DND-41 (cell line): ENCODE measurements around the gene RPH3AL.
"Not testable (repeated sequence)": the region's sequence is repeated elsewhere in the genome, so short reads cannot be mapped to it uniquely, and the experiment has no call there.

Source experiments
- ATAC-seq: fragments of 200-7000 bp; cut with Tn5 transposase; 3 replicates; pipeline ENCODE4 v1.9.1; 2021; ENCODE audit warnings: low read depth; ENCODE audit not compliant: insufficient read depth
- DNase-seq: peaks from one replicate; pipeline ENCODE4 v3.0.0-alpha.2; 2020
- H2AFZ ChIP-seq: 2 replicates; pipeline ENCODE4 v1.6.0; 2012; ENCODE audit warnings: low read depth, low read length
- H3K27ac ChIP-seq: 2 replicates; pipeline ENCODE4 v1.5.1; 2012; ENCODE audit warnings: low read length, inconsistent platforms
- H3K27me3 ChIP-seq: fragments of 200-600 bp; sonication (generic); 2 replicates; pipeline ENCODE4 v1.6.0; 2012; ENCODE audit warnings: low read length, mild to moderate bottlenecking, inconsistent platforms; ENCODE audit not compliant: insufficient read depth, poor library complexity
- H3K36me3 ChIP-seq: 2 replicates; pipeline ENCODE4 v1.5.1; 2012; ENCODE audit warnings: low read length, inconsistent platforms; ENCODE audit not compliant: insufficient read depth
- H3K4me1 ChIP-seq: 2 replicates; pipeline ENCODE4 v1.5.1; 2012; ENCODE audit warnings: mild to moderate bottlenecking, low read length; ENCODE audit not compliant: insufficient read depth
- H3K4me2 ChIP-seq: 2 replicates; pipeline ENCODE4 v1.6.0; 2012; ENCODE audit warnings: mild to moderate bottlenecking, moderate library complexity, low read length, inconsistent platforms; ENCODE audit not compliant: insufficient read depth
- H3K4me3 ChIP-seq, 2 experiments: fragments of 200-600 bp in 1 of 2; shearing (Covaris generic) in 1 of 2; 2 replicates each; pipeline ENCODE4 v1.5.1; 2012 to 2016; ENCODE audit warnings: inconsistent platforms in 2 of 2, low read length in 2 of 2, mild to moderate bottlenecking in 2 of 2, low read depth in 1 of 2, moderate library complexity in 1 of 2
- H3K79me2 ChIP-seq: 2 replicates; pipeline ENCODE4 v1.6.0; 2012; ENCODE audit warnings: low read length, inconsistent platforms; ENCODE audit not compliant: insufficient read depth
- H3K9ac ChIP-seq: 2 replicates; pipeline ENCODE4 v1.6.0; 2012; ENCODE audit warnings: low read depth, mild to moderate bottlenecking, inconsistent platforms, low read length, moderate library complexity
- H3K9me3 ChIP-seq: 2 replicates; pipeline ENCODE4 v1.5.1; 2012; ENCODE audit warnings: low read length, moderate library complexity, mild to moderate bottlenecking, inconsistent platforms; ENCODE audit not compliant: insufficient read depth, severe bottlenecking
- H4K20me1 ChIP-seq: 2 replicates; pipeline ENCODE4 v1.6.0; 2012; ENCODE audit warnings: low read length; ENCODE audit not compliant: insufficient read depth
- EZH2 ChIP-seq: IDR thresholded peaks from 3 replicates; pipeline ENCODE4 v1.6.1; 2012; ENCODE audit warnings: borderline replicate concordance, low read depth, mild to moderate bottlenecking, moderate library complexity, low read length, inconsistent platforms; ENCODE audit not compliant: severe bottlenecking
- TF ChIP-seq, protein P1 (sequence below): IDR thresholded peaks from 2 replicates; pipeline ENCODE4 v1.5.1; 2012; ENCODE audit warnings: borderline replicate concordance, low read length, moderate library complexity, mild to moderate bottlenecking; ENCODE audit not compliant: poor library complexity, severe bottlenecking; ENCODE audit errors: extremely low read depth

Gene RPH3AL

DNA sequence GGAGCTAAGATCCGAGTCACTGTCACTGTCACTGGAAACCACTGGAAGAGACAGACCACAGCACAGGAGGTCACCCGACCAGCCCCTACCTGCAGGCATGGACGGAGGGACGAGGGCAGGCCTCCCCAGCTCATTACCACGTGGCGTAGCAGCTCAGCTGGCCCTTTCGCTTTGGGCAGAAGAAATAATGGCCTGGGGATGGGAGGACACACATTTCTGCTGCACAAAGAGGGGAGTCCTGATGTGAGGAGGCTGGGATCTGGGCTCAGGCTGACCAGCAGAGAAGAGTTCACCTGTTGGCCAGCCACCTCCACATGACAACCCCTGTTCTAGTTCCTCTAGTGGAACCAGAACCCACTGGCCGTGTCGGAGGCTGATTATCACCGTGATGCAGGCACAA, 132.9 kb downstream of the RPH3AL start:
- Histone ChIP-seq H3K79me2 (no peaks in the 10 kb centered on the region), H4K20me1 (no peaks in the 10 kb centered on the region; the same call in 1 of the 2 replicates), H3K4me2 (no peak overlapping the region), H3K4me1 (no peaks in the 10 kb centered on the region), H3K36me3 (no peaks in the 10 kb centered on the region), H3K27ac (no peak overlapping the region), H2AFZ (no peak overlapping the region), H3K9me3 (no peaks in the 10 kb centered on the region), H3K4me3 (no peak overlapping the region), H3K9ac (no peak overlapping the region), H3K27me3 (no peaks in the 10 kb centered on the region)
- no peak for ATAC-seq
- DNase-seq = no peak
- TF ChIP-seq, protein P1, sequence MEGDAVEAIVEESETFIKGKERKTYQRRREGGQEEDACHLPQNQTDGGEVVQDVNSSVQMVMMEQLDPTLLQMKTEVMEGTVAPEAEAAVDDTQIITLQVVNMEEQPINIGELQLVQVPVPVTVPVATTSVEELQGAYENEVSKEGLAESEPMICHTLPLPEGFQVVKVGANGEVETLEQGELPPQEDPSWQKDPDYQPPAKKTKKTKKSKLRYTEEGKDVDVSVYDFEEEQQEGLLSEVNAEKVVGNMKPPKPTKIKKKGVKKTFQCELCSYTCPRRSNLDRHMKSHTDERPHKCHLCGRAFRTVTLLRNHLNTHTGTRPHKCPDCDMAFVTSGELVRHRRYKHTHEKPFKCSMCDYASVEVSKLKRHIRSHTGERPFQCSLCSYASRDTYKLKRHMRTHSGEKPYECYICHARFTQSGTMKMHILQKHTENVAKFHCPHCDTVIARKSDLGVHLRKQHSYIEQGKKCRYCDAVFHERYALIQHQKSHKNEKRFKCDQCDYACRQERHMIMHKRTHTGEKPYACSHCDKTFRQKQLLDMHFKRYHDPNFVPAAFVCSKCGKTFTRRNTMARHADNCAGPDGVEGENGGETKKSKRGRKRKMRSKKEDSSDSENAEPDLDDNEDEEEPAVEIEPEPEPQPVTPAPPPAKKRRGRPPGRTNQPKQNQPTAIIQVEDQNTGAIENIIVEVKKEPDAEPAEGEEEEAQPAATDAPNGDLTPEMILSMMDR = no peak
- TF ChIP-seq EZH2 = no peak

DNA sequence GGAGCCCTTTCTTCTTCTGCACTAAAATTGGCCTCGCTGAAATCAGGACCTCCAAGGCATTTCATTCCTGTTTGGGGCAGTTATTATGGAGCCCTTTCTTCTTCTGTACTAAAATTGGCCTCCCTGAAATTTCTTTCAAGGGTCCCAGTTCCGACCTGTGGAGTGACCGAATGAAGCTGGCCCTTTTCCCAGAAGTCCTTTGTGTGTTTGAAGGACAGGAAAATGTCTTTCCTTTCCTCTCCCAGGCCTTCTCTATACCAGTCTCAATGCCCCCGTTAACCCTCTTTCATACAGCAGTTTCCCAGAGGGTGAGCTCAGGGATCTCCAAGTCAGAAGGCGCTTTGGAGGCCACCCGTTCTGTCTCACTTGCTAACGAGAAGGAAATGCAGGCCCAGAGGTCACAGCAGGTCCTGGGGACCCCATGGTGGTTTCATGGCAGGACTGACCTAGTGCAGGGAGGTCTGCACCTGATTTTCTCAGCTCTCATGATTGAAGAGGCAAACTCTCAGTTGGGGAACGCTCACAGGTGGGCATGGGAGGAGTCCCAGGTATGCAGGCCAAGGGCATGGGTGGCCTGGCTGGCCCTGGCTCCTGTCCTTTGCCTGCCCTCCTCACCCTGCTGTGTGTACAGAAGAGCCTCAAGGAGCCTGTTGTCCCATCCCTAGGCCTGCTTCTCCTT, 134.0 kb downstream of the RPH3AL start:
- H3K9me3 ChIP-seq = no peaks in the 10 kb centered on the region
- H3K36me3 ChIP-seq = no peaks in the 10 kb centered on the region
- no peak overlapping the region for H3K9ac ChIP-seq
- no peaks in the 10 kb centered on the region for H4K20me1 ChIP-seq
- H3K4me3 ChIP-seq = no peak overlapping the region
- H3K4me2 ChIP-seq = no peak overlapping the region
- no peaks in the 10 kb centered on the region for H3K4me1 ChIP-seq
- TF ChIP-seq EZH2 = no peak
- TF ChIP-seq, protein P1 = no peak
- no peak for DNase-seq
- H3K79me2 ChIP-seq = no peaks in the 10 kb centered on the region
- H3K27me3 ChIP-seq = no peaks in the 10 kb centered on the region
- H3K27ac ChIP-seq = no peak overlapping the region
- no peak for ATAC-seq
- H2AFZ ChIP-seq = no peak overlapping the region

DNA sequence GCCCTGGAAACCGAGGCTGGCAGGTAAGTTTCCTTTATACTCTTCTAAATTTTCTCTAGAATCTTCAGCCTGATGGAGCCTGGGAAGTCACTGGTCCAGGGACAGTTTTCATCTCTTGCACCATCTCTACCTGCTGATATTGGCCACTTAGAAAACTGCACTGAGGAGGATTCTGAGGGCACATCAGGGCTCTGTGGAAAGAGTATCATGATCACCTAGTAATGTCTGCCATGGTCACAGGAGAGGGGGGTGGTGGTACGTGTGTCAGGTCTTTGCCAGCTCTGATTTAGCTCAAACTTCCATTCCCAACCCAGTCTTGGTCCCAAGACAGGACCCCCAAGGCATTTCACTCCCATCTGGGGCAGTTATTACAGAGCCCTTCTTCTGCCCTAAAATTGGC, 136.0 kb downstream of the RPH3AL start:
- Histone ChIP-seq H3K36me3 (no peaks in the 10 kb centered on the region), H3K27ac (no peak overlapping the region), H3K4me1 (no peaks in the 10 kb centered on the region), H4K20me1 (no peaks in the 10 kb centered on the region), H3K9me3 (no peaks in the 10 kb centered on the region), H3K4me3 (no peak overlapping the region), H3K9ac (no peak overlapping the region), H3K4me2 (no peak overlapping the region), H2AFZ (no peak overlapping the region), H3K79me2 (no peaks in the 10 kb centered on the region), H3K27me3 (no peaks in the 10 kb centered on the region)
- no peak for DNase-seq
- TF ChIP-seq EZH2 = no peak
- TF ChIP-seq, protein P1 = no peak
- no peak for ATAC-seq

DNA sequence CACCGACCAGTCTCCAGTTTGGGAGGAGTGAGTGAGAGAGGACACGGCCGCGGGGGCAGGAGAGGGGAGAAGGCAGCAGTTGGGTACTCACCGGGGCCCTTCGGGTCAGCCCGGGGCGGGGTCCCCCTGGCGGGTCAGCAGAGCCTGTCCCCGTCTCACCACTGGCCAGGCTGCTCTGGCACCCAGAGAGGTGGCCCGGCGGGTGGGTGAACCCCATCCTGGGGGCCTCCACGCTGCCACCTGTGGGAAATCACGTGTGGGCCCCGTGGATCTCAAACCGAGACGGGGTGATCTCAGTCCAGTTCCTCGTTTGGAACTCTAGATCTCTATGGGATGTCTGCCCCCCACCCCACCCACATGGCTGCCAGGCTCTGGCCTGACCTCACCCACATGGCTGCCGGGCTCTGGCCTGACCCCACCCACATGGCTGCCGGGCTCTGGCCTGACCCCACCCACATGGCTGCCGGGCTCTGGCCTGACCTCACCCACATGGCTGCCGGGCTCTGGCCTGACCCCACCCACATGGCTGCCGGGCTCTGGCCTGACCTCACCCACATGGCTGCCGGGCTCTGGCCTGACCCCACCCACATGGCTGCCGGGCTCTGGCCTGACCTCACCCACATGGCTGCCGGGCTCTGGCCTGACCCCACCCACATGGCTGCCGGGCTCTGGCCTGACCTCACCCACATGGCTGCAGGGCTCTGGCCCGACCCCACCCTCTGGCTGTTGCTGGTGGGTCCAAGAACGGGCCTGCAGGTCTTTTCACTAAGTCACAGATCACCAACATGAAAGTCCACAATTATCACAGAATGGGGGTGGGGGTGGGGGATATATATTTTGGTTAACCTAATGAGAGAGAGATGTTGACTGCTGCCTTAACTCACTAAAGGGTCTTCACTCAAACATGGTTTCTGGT, 136.8 kb downstream of the RPH3AL start:
- H3K4me3 ChIP-seq, DNase-seq, H2AFZ ChIP-seq: not testable (repeated sequence)

More for the DNA sequence above, 136.8 kb downstream of the RPH3AL start:
- not testable (repeated sequence) for H3K4me2 ChIP-seq, H4K20me1 ChIP-seq, H3K9me3 ChIP-seq, H3K9ac ChIP-seq, H3K36me3 ChIP-seq, ATAC-seq, H3K27ac ChIP-seq, H3K79me2 ChIP-seq, H3K27me3 ChIP-seq, H3K4me1 ChIP-seq
